ENCODE results near the gene NCKAP5.

NCKAP5 gene

GRCh38 chr2:132941296-132942020, 626.8 kb downstream of the NCKAP5 start:
- no peak for DNase-seq (ENCODE audit: low read depth)

DNA sequence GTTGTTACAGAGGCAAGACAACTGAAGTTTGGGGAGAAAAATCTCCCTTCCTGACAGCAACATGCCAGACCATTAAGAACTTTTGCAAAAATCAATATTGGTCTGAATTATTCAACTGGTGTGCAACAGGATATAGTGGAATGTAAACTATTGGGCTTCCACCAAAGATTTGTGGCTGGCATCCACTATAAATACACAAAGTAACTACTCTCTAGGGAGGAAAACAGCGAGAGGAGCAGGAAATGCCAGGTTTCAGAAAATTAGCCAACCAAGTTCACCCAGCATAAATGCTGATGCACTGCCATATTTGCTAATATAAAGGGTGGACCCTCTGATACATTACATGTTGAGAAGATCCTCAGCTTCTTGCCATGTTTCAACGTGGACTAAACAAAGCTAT, 630.6 kb downstream of the NCKAP5 start:
- no peak for DNase-seq (ENCODE audit: low read depth)

GRCh38 chr2:132936791-132937190, 631.5 kb downstream of the NCKAP5 start:
- DNase-seq (ENCODE audit: low read depth), result no peak

DNA sequence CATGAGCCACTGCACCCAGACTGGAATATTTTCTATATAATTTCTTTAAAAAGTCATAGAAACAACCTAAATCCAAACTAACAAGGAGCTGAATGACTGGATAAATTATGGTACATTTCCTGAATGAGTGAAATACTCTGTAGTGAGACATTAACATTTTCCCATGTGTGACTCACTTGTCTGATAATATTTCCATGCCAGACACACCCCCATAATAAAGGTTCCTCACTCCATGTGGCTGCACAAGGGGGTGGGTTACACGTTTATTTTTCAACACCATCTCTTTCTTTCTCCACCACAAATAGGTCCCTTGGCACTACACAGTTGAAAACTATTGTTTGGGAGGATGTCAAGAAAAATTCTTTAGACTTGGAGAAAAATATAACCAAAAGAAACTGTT, 632.0 kb downstream of the NCKAP5 start:
- no peak for DNase-seq (ENCODE audit: low read depth)

DNA sequence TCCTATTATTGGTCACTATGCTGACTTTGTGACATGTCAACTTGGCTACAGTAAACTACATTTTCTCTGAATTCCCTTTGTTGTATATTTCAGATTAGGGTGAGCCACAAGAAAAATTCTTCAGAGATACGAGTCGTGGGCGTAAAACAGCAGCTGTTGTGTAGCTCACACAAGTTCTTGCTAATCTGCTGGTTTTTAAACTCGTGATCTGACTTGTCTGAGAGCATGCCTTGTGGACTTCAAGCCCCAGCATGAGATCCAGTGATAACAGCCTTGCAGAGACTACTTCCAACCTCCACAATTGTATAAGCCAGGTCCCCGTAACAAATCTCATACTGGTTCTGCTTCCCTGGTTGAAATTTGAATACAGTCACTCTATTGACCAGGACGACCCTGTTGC, 638.5 kb downstream of the NCKAP5 start:
- no peak for DNase-seq (ENCODE audit: low read depth)

- DNase-seq (ENCODE audit: low read depth), result no peak
Observed at GRCh38 chr2:132923787-132924186, 644.5 kb downstream of the NCKAP5 start.

GRCh38 chr2:132915812-132916549, 652.3 kb downstream of the NCKAP5 start:
- DNase-seq (ENCODE audit: low read depth), result no peak

GRCh38 chr2:132911726-132912724, 656.2 kb downstream of the NCKAP5 start:
- no peak for DNase-seq (ENCODE audit: low read depth)

DNA sequence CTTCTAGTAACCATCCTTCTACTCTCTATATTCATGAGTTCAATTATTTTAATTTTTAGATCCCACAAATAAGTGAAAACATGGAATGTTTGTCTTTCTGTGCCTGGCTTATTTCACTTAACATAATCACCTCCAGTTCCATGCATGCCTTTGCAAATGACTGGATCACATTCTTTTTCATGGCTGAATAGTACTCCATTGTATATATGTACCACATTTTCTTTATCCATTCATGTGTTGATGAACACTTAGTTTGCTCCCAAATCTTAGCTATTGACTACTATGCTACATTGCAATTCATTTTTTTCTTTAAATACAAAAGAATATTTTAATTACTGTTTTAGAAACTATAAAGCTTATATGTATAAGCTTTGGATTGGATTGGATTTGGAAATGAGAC, 657.8 kb downstream of the NCKAP5 start:
- no peak for DNase-seq (ENCODE audit: low read depth)

GRCh38 chr2:132909427-132909826, 658.8 kb downstream of the NCKAP5 start:
- no peak for DNase-seq (ENCODE audit: low read depth)

GRCh38 chr2:132904142-132904842, 664.0 kb downstream of the NCKAP5 start:
- DNase-seq (ENCODE audit: low read depth), result no peak

GRCh38 chr2:132902626-132903025, 665.6 kb downstream of the NCKAP5 start:
- DNase-seq (ENCODE audit: low read depth), result no peak

DNA sequence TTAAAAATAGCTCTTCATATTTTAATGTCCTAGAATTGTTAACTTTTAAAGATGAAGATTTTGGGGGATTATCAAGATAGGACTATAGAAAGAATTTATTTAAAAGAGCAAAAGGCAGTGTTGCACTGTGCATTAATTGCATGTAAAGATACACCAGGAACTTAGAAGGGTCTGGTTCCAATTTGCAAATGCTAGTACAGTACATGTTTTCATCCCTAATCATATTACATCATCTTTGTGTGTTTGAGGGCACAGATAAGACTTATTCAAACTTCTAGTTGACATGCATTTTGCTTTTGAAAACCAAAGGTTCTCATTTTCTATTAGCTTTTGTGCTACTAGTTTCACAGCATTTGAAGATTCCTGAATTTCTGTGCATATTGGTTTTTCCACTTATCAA, 666.6 kb downstream of the NCKAP5 start:
- DNase-seq (ENCODE audit: low read depth), result no peak

- no peak for DNase-seq (ENCODE audit: low read depth)
Observed at GRCh38 chr2:132897111-132897510, 671.2 kb downstream of the NCKAP5 start.

GRCh38 chr2:132896073-132896472, 672.2 kb downstream of the NCKAP5 start:
- no peak for DNase-seq (ENCODE audit: low read depth)

GRCh38 chr2:132891498-132891897, 676.8 kb downstream of the NCKAP5 start:
- no peak for DNase-seq (ENCODE audit: low read depth)

GRCh38 chr2:132886574-132886973, 681.7 kb downstream of the NCKAP5 start:
- DNase-seq (ENCODE audit: low read depth), result no peak

DNA sequence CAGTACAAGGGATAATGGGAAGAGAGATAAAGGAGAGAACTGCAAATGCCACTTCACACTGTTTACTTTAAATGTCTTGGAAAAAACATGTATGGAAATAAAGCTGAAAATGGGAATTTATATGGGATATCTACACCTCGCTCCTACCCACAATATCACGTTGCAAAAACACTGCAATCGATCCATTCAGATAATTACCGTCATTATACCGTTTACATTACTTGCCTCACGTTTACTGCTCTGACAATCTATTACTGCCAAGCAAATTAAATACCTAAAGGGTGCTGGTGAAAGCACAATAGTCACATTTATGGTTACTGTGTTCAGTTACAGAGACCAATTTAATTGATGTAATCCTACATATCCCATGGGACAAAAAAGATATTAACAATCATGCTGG, 683.6 kb downstream of the NCKAP5 start:
- DNase-seq (ENCODE audit: low read depth), result no peak

DNA sequence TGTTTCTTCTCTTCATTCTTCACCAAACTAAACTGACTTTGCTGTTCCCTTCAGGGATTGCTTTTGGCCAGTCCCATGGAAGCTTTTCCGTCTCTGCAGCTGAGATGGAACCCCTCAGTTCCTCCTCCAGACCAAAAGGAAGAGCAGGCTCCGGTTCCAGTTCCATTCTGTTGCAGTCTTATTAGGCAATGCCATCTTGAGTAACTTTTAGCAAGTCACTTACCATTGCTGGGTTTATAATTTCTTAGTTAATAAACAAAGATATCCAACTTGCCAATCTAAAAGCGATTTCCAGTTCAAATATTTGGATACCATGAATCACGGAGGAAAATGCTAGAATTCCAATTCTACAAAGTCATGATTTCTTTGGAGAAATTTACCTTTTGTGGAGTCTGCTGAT, 684.0 kb downstream of the NCKAP5 start:
- DNase-seq (ENCODE audit: low read depth), result no peak

GRCh38 chr2:132883430-132883829, 684.8 kb downstream of the NCKAP5 start:
- DNase-seq (ENCODE audit: low read depth), result no peak

DNA sequence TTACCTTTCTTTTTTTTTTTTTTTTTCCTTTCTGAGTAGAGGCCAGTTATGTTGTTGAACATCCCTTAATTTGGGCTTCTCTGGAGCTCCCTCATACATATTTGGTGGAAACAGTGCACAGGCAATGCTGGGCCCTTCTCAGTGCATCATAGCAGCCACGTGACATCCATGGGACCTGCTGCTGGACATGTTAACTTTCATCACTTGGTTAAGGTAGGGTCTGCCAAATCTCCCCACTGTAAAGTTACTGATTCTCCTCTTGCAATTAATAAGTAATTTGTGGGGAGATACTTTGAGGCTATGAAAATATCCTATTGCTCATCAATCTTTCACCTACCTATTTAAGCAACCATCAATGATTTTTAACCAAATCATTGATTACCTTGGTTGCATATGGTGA, 686.7 kb downstream of the NCKAP5 start:
- DNase-seq (ENCODE audit: low read depth), result no peak

DNA sequence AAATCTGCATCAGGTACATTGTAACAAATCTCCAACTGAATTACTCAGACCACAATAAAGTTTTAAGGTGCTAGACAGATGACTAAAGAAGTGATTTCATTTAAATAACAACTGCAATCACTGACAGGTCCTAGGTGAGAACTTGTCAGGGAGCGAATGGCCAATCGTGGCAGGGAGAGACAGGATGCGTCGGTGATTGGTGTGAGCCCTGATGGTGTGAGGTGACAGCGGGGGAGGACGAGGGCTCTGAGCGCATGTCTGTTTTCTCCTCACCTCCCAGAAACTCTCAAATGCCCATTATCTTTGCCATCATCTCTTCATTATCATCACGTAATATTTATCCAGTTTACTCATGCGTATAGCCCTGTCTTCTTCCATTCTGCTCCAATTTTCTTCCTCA, 690.3 kb downstream of the NCKAP5 start:
- no peak for DNase-seq (ENCODE audit: low read depth)
